GM18873 (cell line): ENCODE measurements around the gene SERINC2.
"Not testable (repeated sequence)": the region's sequence is repeated elsewhere in the genome, so short reads cannot be mapped to it uniquely, and the experiment has no call there.

Experiments used
- ATAC-seq: cut with Tn5 transposase; IDR thresholded peaks from one replicate; pipeline ENCODE4 v1.9.1; 2021; ENCODE audit warnings: mild to moderate bottlenecking, moderate library complexity, moderate number of reproducible peaks; ENCODE audit not compliant: unreplicated experiment, low FRiP score

The SERINC2 gene

GRCh38 chr1:31431351-31432257 lies 18.6 kb downstream of the SERINC2 start:
- not testable (repeated sequence) for ATAC-seq

- ATAC-seq, result no peak
These were observed 19.8 kb downstream of the SERINC2 start for GRCh38 chr1:31432592-31433395.

GRCh38 chr1:31433396-31433930 lies 20.4 kb downstream of the SERINC2 start:
- no peak for ATAC-seq

GRCh38 chr1:31434101-31434871 lies 21.3 kb downstream of the SERINC2 start:
- ATAC-seq, result no peak

- ATAC-seq, result no peak
These were observed 22.0 kb downstream of the SERINC2 start for GRCh38 chr1:31434979-31435378.

GRCh38 chr1:31435471-31436409 lies 22.7 kb downstream of the SERINC2 start:
- no peak for ATAC-seq

GRCh38 chr1:31436596-31437432 lies 23.8 kb downstream of the SERINC2 start:
- ATAC-seq, result no peak

- no peak for ATAC-seq
These were observed 24.5 kb downstream of the SERINC2 start for GRCh38 chr1:31437433-31438037.

- ATAC-seq, result no peak
These were observed 26.3 kb downstream of the SERINC2 start for GRCh38 chr1:31439276-31439675.

GRCh38 chr1:31441073-31441472 lies 28.1 kb downstream of the SERINC2 start:
- ATAC-seq, result no peak

GRCh38 chr1:31441558-31441957 lies 28.5 kb downstream of the SERINC2 start:
- no peak for ATAC-seq

- ATAC-seq, result no peak
These were observed 29.1 kb downstream of the SERINC2 start for GRCh38 chr1:31441970-31442647.

- no peak for ATAC-seq
These were observed 29.6 kb downstream of the SERINC2 start for GRCh38 chr1:31442648-31442994.

GRCh38 chr1:31443673-31444072 lies 30.7 kb downstream of the SERINC2 start:
- no peak for ATAC-seq

- no peak for ATAC-seq
These were observed 31.9 kb downstream of the SERINC2 start for GRCh38 chr1:31444725-31445448.

GRCh38 chr1:31445951-31446350 lies 32.9 kb downstream of the SERINC2 start:
- no peak for ATAC-seq

GRCh38 chr1:31447210-31447609 lies 34.2 kb downstream of the SERINC2 start:
- ATAC-seq, result no peak
